Loucy (cell line): ENCODE data around the gene TMEM18.

ENCODE experiments used
- H2AFZ ChIP-seq: fragments of 200-600 bp; sonication (generic); 2 replicates; pipeline ENCODE4 v1.6.0; 2016; ENCODE audit warnings: antibody characterized with exemption, mild to moderate bottlenecking, low read length, moderate library complexity
- H3F3A ChIP-seq: fragments of 200-600 bp; 2 replicates; pipeline ENCODE4 v1.6.0; 2016; ENCODE audit warnings: antibody characterized with exemption, low read depth, mild to moderate bottlenecking
- H3K27me3 ChIP-seq: fragments of 200-600 bp; sonication (generic); 2 replicates; pipeline ENCODE4 v1.6.1; 2014; ENCODE audit warnings: low read length, mild to moderate bottlenecking; ENCODE audit not compliant: insufficient read depth, poor library complexity, severe bottlenecking
- H3K36me3 ChIP-seq: fragments of 200-600 bp; sonication (generic); 2 replicates; pipeline ENCODE4 v1.6.1; 2016; ENCODE audit warnings: low read length; ENCODE audit not compliant: insufficient read depth
- H3K4me1 ChIP-seq: fragments of 200-600 bp; sonication (generic); 2 replicates; pipeline ENCODE4 v1.5.1; 2014; ENCODE audit warnings: low read length, mild to moderate bottlenecking; ENCODE audit not compliant: insufficient read depth, poor library complexity, severe bottlenecking
- H3K4me2 ChIP-seq: fragments of 200-600 bp; sonication (generic); 2 replicates; pipeline ENCODE4 v1.6.0; 2014; ENCODE audit warnings: antibody characterized with exemption, low read length, low read depth, mild to moderate bottlenecking; ENCODE audit not compliant: poor library complexity, severe bottlenecking
- H3K4me3 ChIP-seq: fragments of 200-600 bp; sonication (generic); 2 replicates; pipeline ENCODE4 v1.5.1; 2014; ENCODE audit warnings: low read length, mild to moderate bottlenecking, mixed read lengths; ENCODE audit not compliant: poor library complexity, severe bottlenecking
- H3K79me2 ChIP-seq: fragments of 200-600 bp; sonication (generic); 2 replicates; pipeline ENCODE4 v1.6.1; 2014; ENCODE audit warnings: low read length; ENCODE audit not compliant: insufficient read depth
- H3K9ac ChIP-seq: fragments of 200-600 bp; sonication (generic); 2 replicates; pipeline ENCODE4 v1.6.0; 2014; ENCODE audit warnings: mild to moderate bottlenecking, low read depth, low read length, moderate library complexity; ENCODE audit not compliant: poor library complexity, severe bottlenecking
- H3K9me2 ChIP-seq: fragments of 200-600 bp; sonication (generic); replicated peaks from 2 replicates; pipeline ENCODE4 v1.6.1; 2016; ENCODE audit warnings: low read depth, low read length, mixed read lengths
- H3K9me3 ChIP-seq: fragments of 200-600 bp; sonication (generic); 2 replicates; pipeline ENCODE4 v1.6.1; 2014; ENCODE audit warnings: mild to moderate bottlenecking, antibody characterized with exemption, low read length, low read depth; ENCODE audit not compliant: insufficient read depth
- H4K20me1 ChIP-seq: fragments of 200-600 bp; sonication (generic); 2 replicates; pipeline ENCODE4 v1.6.0; 2014; ENCODE audit warnings: antibody characterized with exemption, low read length, mild to moderate bottlenecking; ENCODE audit not compliant: insufficient read depth, poor library complexity, severe bottlenecking
- EZH2phosphoT487 ChIP-seq: fragments of 200-600 bp; IDR thresholded peaks from 2 replicates; pipeline ENCODE4 v1.6.1; 2018; ENCODE audit warnings: antibody characterized with exemption, mild to moderate bottlenecking, moderate library complexity, borderline replicate concordance
- TF ChIP-seq, protein P1 (sequence below): fragments of 200-600 bp; sonication (generic); conservative IDR thresholded peaks from 2 replicates; pipeline ENCODE4 v1.5.1; 2014; ENCODE audit warnings: mild to moderate bottlenecking, antibody characterized with exemption, low read length

Gene TMEM18

DNA sequence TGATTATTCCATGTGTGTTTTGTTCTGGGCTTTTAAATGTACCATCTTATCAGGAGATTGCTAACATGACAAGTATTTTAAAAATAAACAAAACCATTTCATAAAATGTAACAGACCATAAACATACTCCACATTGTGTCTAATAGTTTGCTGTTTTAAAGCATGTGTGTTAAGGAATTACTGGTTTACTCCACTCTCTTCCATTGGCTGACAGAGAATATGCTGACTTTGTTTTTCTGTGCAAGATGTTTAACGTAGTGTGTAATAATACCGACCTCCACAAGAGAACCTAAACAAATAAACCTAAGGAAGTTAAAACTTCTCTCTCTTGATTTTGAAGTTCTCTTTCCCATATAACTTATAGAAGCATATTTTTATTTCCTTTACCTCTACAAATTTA, 17.0 kb upstream of the TMEM18 start:
- Histone ChIP-seq H3K4me2 (no peak overlapping the region), H3F3A (no peaks in the 10 kb centered on the region), H3K9me2 (no peaks in the 10 kb centered on the region), H3K36me3 (no peaks in the 10 kb centered on the region), H3K4me1 (no peaks in the 10 kb centered on the region), H3K4me3 (no peak overlapping the region), H4K20me1 (no peaks in the 10 kb centered on the region), H3K79me2 (no peaks in the 10 kb centered on the region), H3K27me3 (no peaks in the 10 kb centered on the region), H3K9me3 (0 out of 2 replicates have a peak, but pooled peaks cover under 1% of the 10 kb centered on the region), H3K9ac (no peak overlapping the region), H2AFZ (no peak overlapping the region)
- no peak for TF ChIP-seq EZH2phosphoT487
- TF ChIP-seq, protein P1, sequence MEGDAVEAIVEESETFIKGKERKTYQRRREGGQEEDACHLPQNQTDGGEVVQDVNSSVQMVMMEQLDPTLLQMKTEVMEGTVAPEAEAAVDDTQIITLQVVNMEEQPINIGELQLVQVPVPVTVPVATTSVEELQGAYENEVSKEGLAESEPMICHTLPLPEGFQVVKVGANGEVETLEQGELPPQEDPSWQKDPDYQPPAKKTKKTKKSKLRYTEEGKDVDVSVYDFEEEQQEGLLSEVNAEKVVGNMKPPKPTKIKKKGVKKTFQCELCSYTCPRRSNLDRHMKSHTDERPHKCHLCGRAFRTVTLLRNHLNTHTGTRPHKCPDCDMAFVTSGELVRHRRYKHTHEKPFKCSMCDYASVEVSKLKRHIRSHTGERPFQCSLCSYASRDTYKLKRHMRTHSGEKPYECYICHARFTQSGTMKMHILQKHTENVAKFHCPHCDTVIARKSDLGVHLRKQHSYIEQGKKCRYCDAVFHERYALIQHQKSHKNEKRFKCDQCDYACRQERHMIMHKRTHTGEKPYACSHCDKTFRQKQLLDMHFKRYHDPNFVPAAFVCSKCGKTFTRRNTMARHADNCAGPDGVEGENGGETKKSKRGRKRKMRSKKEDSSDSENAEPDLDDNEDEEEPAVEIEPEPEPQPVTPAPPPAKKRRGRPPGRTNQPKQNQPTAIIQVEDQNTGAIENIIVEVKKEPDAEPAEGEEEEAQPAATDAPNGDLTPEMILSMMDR, result no peak

DNA sequence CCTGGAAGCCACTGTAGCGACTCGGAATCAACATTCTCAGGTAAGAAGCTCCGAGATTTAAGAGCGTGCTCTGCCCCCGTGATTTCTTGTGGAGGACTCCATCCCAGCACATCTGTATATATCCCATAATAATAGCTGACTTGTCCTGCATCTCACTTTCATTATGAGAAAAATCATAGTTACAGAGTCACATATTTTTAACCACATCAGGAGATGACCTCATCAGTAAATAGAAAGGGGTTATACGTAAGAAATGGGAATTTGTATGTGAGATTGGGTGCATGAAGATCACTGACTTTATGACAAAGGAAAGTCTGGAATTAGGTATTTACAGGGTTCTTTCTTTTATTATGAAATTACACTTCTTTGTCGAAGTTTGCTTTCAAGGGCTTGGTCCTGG, 16.4 kb upstream of the TMEM18 start:
- Histone ChIP-seq H3K36me3 (no peaks in the 10 kb centered on the region), H3F3A (no peaks in the 10 kb centered on the region), H3K4me3 (no peak overlapping the region), H3K9ac (no peak overlapping the region), H3K79me2 (no peaks in the 10 kb centered on the region), H3K4me2 (no peak overlapping the region), H2AFZ (no peak overlapping the region), H3K4me1 (no peaks in the 10 kb centered on the region), H3K27me3 (no peaks in the 10 kb centered on the region), H3K9me2 (no peaks in the 10 kb centered on the region), H4K20me1 (no peaks in the 10 kb centered on the region), H3K9me3 (no peaks in the 10 kb centered on the region)
- TF ChIP-seq, protein P1, result no peak
- no peak for TF ChIP-seq EZH2phosphoT487

DNA sequence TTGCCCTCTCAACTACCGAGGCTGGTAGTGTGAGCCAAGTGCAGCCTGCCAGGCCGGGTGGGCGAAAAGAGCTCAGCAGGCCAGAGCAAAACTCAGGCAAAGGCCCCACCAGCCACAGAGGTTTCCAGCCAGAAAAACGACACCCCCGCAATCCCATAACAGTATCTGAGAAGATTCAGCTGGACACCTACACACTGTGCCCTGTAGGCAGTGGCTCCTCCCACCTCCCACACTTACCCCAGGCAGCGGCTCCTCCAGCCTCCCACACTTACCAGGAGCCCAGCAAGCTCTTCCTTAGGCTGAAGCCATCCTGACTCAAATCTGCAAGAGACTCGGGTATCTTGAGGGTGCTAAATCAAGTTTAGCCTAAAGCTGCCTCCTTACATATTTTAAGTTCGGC, 15.6 kb upstream of the TMEM18 start:
- Histone ChIP-seq H3K9ac (no peak overlapping the region), H2AFZ (no peak overlapping the region), H3F3A (no peaks in the 10 kb centered on the region), H3K36me3 (no peaks in the 10 kb centered on the region), H3K9me2 (no peaks in the 10 kb centered on the region), H3K4me3 (no peak overlapping the region), H3K4me1 (no peaks in the 10 kb centered on the region), H3K27me3 (no peaks in the 10 kb centered on the region), H3K79me2 (no peaks in the 10 kb centered on the region), H3K4me2 (no peak overlapping the region), H4K20me1 (no peaks in the 10 kb centered on the region), H3K9me3 (no peaks in the 10 kb centered on the region)
- TF ChIP-seq, protein P1, result no peak
- TF ChIP-seq EZH2phosphoT487, result no peak
